Anterior cingulate cortex (tissue), 58 donors: ENCODE results near the gene CDC27.
A peak's percentile ranks its signal among the peaks of the same experiment; 100 is the strongest.
"Not testable (repeated sequence)": the region's sequence is repeated elsewhere in the genome, so short reads cannot be mapped to it uniquely, and the experiment has no call there.

Experiments
- DNase-seq, 58 donors: peaks; one replicate each; lab custom pipeline; 2025; lab: John Stamatoyannopoulos, UW

Gene CDC27

GRCh38 chr17:47076171-47076570 lies 112.9 kb downstream of the CDC27 start:
- no peak for DNase-seq

- DNase-seq = not testable (repeated sequence)
Observed at GRCh38 chr17:47074361-47074760, 114.7 kb downstream of the CDC27 start.

- not testable (repeated sequence) for DNase-seq
Observed at GRCh38 chr17:47073629-47074028, 115.5 kb downstream of the CDC27 start.

GRCh38 chr17:47072886-47073285 lies 116.2 kb downstream of the CDC27 start:
- peak in 26 of 58 donors; percentile 2 to 44 (median 15) for DNase-seq

- not testable (repeated sequence) for DNase-seq
Observed at GRCh38 chr17:47071171-47071570, 117.9 kb downstream of the CDC27 start.

GRCh38 chr17:47070266-47070665 lies 118.8 kb downstream of the CDC27 start:
- DNase-seq = not testable (repeated sequence)
